MM.1S (cell line): ENCODE measurements around the gene BRINP1.
A peak's percentile ranks its signal among the peaks of the same experiment; 100 is the strongest.

Experiments used
- DNase-seq: peaks from one replicate; pipeline ENCODE4 v3.0.0-alpha.2; 2015
- H2AFZ ChIP-seq: fragments of 300-600 bp; sonication (generic); 2 replicates; pipeline ENCODE4 v1.6.0; 2016; ENCODE audit warnings: antibody characterized with exemption, low read length
- H3F3A ChIP-seq: fragments of 300-600 bp; sonication (generic); 2 replicates; pipeline ENCODE4 v1.6.1; 2016; ENCODE audit warnings: mild to moderate bottlenecking, antibody characterized with exemption, low read length, moderate library complexity, mixed read lengths; ENCODE audit not compliant: insufficient read depth
- H3K27ac ChIP-seq: fragments of 300-600 bp; sonication (generic); 2 replicates; pipeline ENCODE4 v1.5.1; 2016; ENCODE audit warnings: mild to moderate bottlenecking, low read length
- H3K27me3 ChIP-seq: fragments of 300-600 bp; sonication (generic); replicated peaks from 2 replicates; pipeline ENCODE4 v1.6.0; 2016; ENCODE audit warnings: low read length; ENCODE audit not compliant: insufficient read depth
- H3K36me3 ChIP-seq: fragments of 300-600 bp; sonication (generic); replicated peaks from 2 replicates; pipeline ENCODE4 v1.6.1; 2016; ENCODE audit warnings: mild to moderate bottlenecking, low read length, mixed read lengths; ENCODE audit not compliant: insufficient read depth
- H3K4me1 ChIP-seq: fragments of 300-600 bp; sonication (generic); 2 replicates; pipeline ENCODE4 v1.6.1; 2016; ENCODE audit warnings: low read length, mixed read lengths
- H3K4me2 ChIP-seq: fragments of 300-600 bp; sonication (generic); 2 replicates; pipeline ENCODE4 v1.6.0; 2016; ENCODE audit warnings: low read depth, low read length
- H3K4me3 ChIP-seq: fragments of 300-600 bp; sonication (generic); 2 replicates; pipeline ENCODE4 v1.5.1; 2016; ENCODE audit warnings: low read length, mixed read lengths
- H3K79me2 ChIP-seq: fragments of 300-600 bp; sonication (generic); 2 replicates; pipeline ENCODE4 v1.6.1; 2016; ENCODE audit warnings: mixed run types, low read length, mixed read lengths
- H3K9ac ChIP-seq: fragments of 300-600 bp; sonication (generic); 2 replicates; pipeline ENCODE4 v1.6.1; 2016; ENCODE audit warnings: low read length, mixed read lengths
- H3K9me2 ChIP-seq: fragments of 300-600 bp; sonication (generic); replicated peaks from 2 replicates; pipeline ENCODE4 v1.6.1; 2016; ENCODE audit warnings: mild to moderate bottlenecking, low read length, mixed read lengths; ENCODE audit not compliant: insufficient read depth
- H3K9me3 ChIP-seq: fragments of 300-600 bp; sonication (generic); replicated peaks from 2 replicates; pipeline ENCODE4 v1.6.1; 2016; ENCODE audit warnings: mild to moderate bottlenecking, low read length, mixed read lengths; ENCODE audit not compliant: insufficient read depth
- H4K20me1 ChIP-seq: fragments of 300-600 bp; sonication (generic); 2 replicates; pipeline ENCODE4 v1.6.1; 2016; ENCODE audit warnings: mild to moderate bottlenecking, low read length, moderate library complexity, mixed read lengths; ENCODE audit not compliant: insufficient read depth
- CTCF ChIP-seq: fragments of 300-600 bp; sonication (generic); IDR thresholded peaks from 2 replicates; pipeline ENCODE4 v1.5.1; 2016; ENCODE audit warnings: antibody characterized with exemption, low read length, mixed read lengths
- EZH2 ChIP-seq: fragments of 300-600 bp; sonication (generic); optimal IDR thresholded peaks from 2 replicates; pipeline ENCODE3; 2017; ENCODE audit warnings: low read depth, mild to moderate bottlenecking, antibody characterized with exemption, low read length, mixed read lengths
- EZH2phosphoT487 ChIP-seq: fragments of 300-600 bp; sonication (generic); IDR thresholded peaks from 2 replicates; pipeline ENCODE4 v1.6.1; 2018; ENCODE audit warnings: antibody characterized with exemption, low read length

BRINP1 gene

GRCh38 chr9:119367683-119368075, 1.6 kb downstream of the BRINP1 start:
- Histone ChIP-seq H3K9ac (no peak overlapping the region), H3K4me1 (no peaks in the 10 kb centered on the region), H3K9me2 (no peaks in the 10 kb centered on the region), H4K20me1 (no peaks in the 10 kb centered on the region), H3K4me2 (no peak overlapping the region), H3K4me3 (no peak overlapping the region), H3F3A (no peaks in the 10 kb centered on the region), H2AFZ (no peak overlapping the region), H3K36me3 (no peaks in the 10 kb centered on the region), H3K27ac (no peak overlapping the region), H3K9me3 (no peaks in the 10 kb centered on the region), H3K27me3 (no peaks in the 10 kb centered on the region), H3K79me2 (no peaks in the 10 kb centered on the region)
- DNase-seq: no peak
- TF ChIP-seq EZH2 (no peak), EZH2phosphoT487 (no peak), CTCF (no peak)

GRCh38 chr9:119366909-119367682, 2.1 kb downstream of the BRINP1 start:
- no peak overlapping the region for H3K4me3 ChIP-seq
- H3K9me3 ChIP-seq: no peaks in the 10 kb centered on the region
- DNase-seq: no peak
- H3K9me2 ChIP-seq: no peaks in the 10 kb centered on the region
- TF ChIP-seq EZH2 (no peak), EZH2phosphoT487 (no peak), CTCF (no peak)
- H3K4me1 ChIP-seq: no peaks in the 10 kb centered on the region
- no peaks in the 10 kb centered on the region for H4K20me1 ChIP-seq
- H3K9ac ChIP-seq: no peak overlapping the region
- no peak overlapping the region for H2AFZ ChIP-seq
- H3K36me3 ChIP-seq: no peaks in the 10 kb centered on the region
- H3K79me2 ChIP-seq: no peaks in the 10 kb centered on the region
- H3F3A ChIP-seq: no peaks in the 10 kb centered on the region
- H3K27me3 ChIP-seq: no peaks in the 10 kb centered on the region
- no peak overlapping the region for H3K4me2 ChIP-seq
- H3K27ac ChIP-seq: no peak overlapping the region

- no peaks in the 10 kb centered on the region for H3K27me3 ChIP-seq
- DNase-seq: peak; percentile 15
- no peak overlapping the region for H3K4me3 ChIP-seq
- H3F3A ChIP-seq: no peaks in the 10 kb centered on the region
- H3K79me2 ChIP-seq: no peaks in the 10 kb centered on the region
- no peaks in the 10 kb centered on the region for H4K20me1 ChIP-seq
- H3K4me1 ChIP-seq: no peaks in the 10 kb centered on the region
- H3K9me3 ChIP-seq: no peaks in the 10 kb centered on the region
- H2AFZ ChIP-seq: no peak overlapping the region
- no peaks in the 10 kb centered on the region for H3K36me3 ChIP-seq
- H3K4me2 ChIP-seq: no peak overlapping the region
- no peaks in the 10 kb centered on the region for H3K9me2 ChIP-seq
- TF ChIP-seq EZH2 (no peak), EZH2phosphoT487 (no peak), CTCF (peak; percentile 31; the same call in 1 of the 2 replicates)
- H3K27ac ChIP-seq: no peak overlapping the region
- no peak overlapping the region for H3K9ac ChIP-seq
These were observed 3.8 kb downstream of the BRINP1 start for GRCh38 chr9:119365291-119366027.
